Lower lobe of right lung (tissue), 2 donors: ENCODE results near the gene ACADVL. TPM values are rescaled to one million over a fixed set of nuclear protein-coding genes. Genes with fewer than 3 reads are reported as not detected.

ENCODE experiments used
- ATAC-seq, 2 donors: fragments of 200-7000 bp; cut with Tn5 transposase; one replicate each; pipeline ENCODE4 v1.9.1; 2020 to 2022; ENCODE audit warnings: mild to moderate bottlenecking in 2 of 2, moderate library complexity in 2 of 2
- DNase-seq: peaks from one replicate; pipeline ENCODE4 v3.0.0-alpha.2; 2020
- H3K27ac ChIP-seq: fragments of 200-600 bp; one replicate; pipeline ENCODE4 v1.8.0; 2022
- H3K27me3 ChIP-seq: fragments of 200-600 bp; one replicate; pipeline ENCODE4 v1.8.0; 2022; ENCODE audit warnings: low read depth
- H3K36me3 ChIP-seq: fragments of 200-600 bp; one replicate; pipeline ENCODE4 v1.8.0; 2022; ENCODE audit warnings: mild to moderate bottlenecking
- H3K4me1 ChIP-seq: fragments of 200-600 bp; one replicate; pipeline ENCODE4 v1.8.0; 2022
- H3K4me3 ChIP-seq: fragments of 200-600 bp; one replicate; pipeline ENCODE4 v1.8.0; 2022; ENCODE audit warnings: mild to moderate bottlenecking
- H3K9me3 ChIP-seq: fragments of 200-600 bp; one replicate; pipeline ENCODE4 v1.8.0; 2022
- intact Hi-C: fragments of 100-400 bp; cut with DNase I; formaldehyde crosslinking; loops from one replicate; pipeline ENCODE4 v1.11.0; 2022
- microRNA-seq: library from miRNA; unstranded; fragments of <30 nt; microRNA quantifications from one replicate; pipeline ENCODE4 v1.2.0, GENCODE V29; 2020; ENCODE audit warnings: borderline number of aligned reads
- total RNA-seq: library from RNA; stranded (reverse); fragmentation: NEBNext Ultra II Directional; extraction: Animal tissue kit (Norgen Biotek cat#: 25700); gene quantifications from one replicate; pipeline ENCODE4 v1.2.1, GENCODE V29; 2021
- TF ChIP-seq, protein P1 (sequence below): fragments of 200-600 bp; IDR thresholded peaks from one replicate; pipeline ENCODE4 v1.8.0; 2022; ENCODE audit warnings: antibody characterized with exemption, mild to moderate bottlenecking
- donor health status: DM: no; HTN: yes; CAD: no; lungs with severe emphysema.

The ACADVL gene
- total RNA-seq, 1 donor from 2014 or later: 576 TPM

- peaks cover 21% of the 10 kb centered on the region for H3K27me3 ChIP-seq
- H3K4me1 ChIP-seq: peaks cover 52% of the 10 kb centered on the region
- peak within 1 kb of the TSS; percentile 67 for H3K4me3 ChIP-seq
- TF ChIP-seq, protein P1, sequence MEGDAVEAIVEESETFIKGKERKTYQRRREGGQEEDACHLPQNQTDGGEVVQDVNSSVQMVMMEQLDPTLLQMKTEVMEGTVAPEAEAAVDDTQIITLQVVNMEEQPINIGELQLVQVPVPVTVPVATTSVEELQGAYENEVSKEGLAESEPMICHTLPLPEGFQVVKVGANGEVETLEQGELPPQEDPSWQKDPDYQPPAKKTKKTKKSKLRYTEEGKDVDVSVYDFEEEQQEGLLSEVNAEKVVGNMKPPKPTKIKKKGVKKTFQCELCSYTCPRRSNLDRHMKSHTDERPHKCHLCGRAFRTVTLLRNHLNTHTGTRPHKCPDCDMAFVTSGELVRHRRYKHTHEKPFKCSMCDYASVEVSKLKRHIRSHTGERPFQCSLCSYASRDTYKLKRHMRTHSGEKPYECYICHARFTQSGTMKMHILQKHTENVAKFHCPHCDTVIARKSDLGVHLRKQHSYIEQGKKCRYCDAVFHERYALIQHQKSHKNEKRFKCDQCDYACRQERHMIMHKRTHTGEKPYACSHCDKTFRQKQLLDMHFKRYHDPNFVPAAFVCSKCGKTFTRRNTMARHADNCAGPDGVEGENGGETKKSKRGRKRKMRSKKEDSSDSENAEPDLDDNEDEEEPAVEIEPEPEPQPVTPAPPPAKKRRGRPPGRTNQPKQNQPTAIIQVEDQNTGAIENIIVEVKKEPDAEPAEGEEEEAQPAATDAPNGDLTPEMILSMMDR: no peak
- ATAC-seq (peak; percentile 83 to 90), DNase-seq (peak; percentile 92)
- intact Hi-C loops: no loop called here
- H3K9me3 ChIP-seq: no peaks in the 10 kb centered on the region
- peaks cover 18% of the 10 kb centered on the region for H3K36me3 ChIP-seq
- H3K27ac ChIP-seq: peak within 1 kb of the TSS; percentile 88
Observed at GRCh38 chr17:7262192-7262934, 42.6 kb downstream of the ACADVL start, which contains the start of gene CLDN7. Gene CLDN7 (minus strand): TSS chr17:7262478. CDS start chr17:7262043, 435 bp downstream.

DNA sequence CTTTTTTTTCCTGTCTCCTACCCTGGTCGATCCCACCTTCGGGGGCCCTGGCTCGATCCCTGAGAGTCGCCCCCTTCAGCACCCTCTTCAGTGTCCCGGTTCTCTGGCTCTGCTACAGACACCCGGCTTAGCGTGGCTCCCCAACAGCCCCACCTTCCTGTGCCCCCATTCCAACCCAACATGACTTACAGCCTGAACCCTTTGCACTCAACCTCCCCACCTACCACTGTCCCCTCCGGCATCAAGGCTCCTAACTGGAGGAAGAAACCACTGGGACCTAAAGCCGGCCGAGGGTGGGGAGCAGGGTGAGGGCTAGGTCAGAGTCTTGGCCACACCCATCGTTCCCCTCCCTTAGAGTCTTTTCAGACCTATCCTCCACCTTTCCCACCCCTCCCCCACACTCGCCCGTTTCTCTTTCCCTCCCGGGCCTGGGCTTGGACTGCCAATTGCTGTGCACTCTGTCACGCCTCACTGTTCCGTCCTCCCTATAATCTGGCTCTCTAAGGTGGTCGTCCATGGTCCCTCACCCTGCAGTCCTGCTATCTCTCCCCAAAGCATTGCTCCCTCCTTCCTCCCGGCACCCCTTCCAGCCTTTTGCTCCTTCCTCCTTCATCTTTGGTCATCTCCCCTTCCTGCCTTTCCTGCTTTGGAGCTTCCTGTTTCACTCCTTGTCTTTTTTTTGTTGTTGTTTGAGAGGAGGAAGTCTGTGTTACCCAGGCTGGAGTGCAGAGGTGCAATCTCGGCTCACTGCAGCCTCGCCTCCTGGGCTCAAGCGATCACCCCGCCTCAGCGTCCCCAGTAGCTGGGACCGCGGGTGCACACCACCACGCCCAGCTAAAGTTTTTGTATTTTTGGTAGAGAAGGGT lies 43.4 kb downstream of the ACADVL start:
- H3K27ac ChIP-seq: peak overlapping the region; percentile 88
- no peaks in the 10 kb centered on the region for H3K9me3 ChIP-seq
- H3K36me3 ChIP-seq: peaks cover 10% of the 10 kb centered on the region
- DNase-seq: peak; percentile 82
- H3K27me3 ChIP-seq: peaks cover 21% of the 10 kb centered on the region
- H3K4me1 ChIP-seq: peaks cover 52% of the 10 kb centered on the region
- ATAC-seq: peak; percentile 53 to 59
- intact Hi-C loops: no loop called here
- H3K4me3 ChIP-seq: peak overlapping the region; percentile 67
- TF ChIP-seq, protein P1: no peak

GRCh38 chr17:7263801-7264078 lies 44.0 kb downstream of the ACADVL start:
- peaks cover 21% of the 10 kb centered on the region for H3K27me3 ChIP-seq
- H3K9me3 ChIP-seq: no peaks in the 10 kb centered on the region
- TF ChIP-seq, protein P1: no peak
- peak overlapping the region; percentile 88 for H3K27ac ChIP-seq
- peak overlapping the region; percentile 67 for H3K4me3 ChIP-seq
- peaks cover 48% of the 10 kb centered on the region for H3K4me1 ChIP-seq
- H3K36me3 ChIP-seq: peaks cover 5% of the 10 kb centered on the region
- ATAC-seq: no peak
- intact Hi-C loops: no loop called here
- DNase-seq: no peak

DNA sequence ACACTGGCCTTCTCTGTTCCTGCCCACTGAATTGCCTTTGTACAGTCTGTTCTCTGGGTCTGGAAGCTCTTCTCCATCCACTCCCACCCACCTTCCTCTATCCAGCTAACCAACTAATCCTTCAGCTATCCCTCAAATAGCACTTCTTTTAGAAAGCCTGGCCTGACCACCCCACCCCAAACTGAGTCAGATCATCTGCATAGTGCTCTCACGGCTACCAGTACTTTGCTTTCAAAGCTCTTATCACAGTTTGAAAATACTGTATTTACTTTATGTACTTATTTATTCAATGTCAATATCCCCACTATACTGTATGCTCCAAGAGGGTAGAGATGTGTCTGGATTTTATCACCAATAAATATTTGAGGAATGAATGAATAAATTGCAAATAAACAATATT lies 47.0 kb downstream of the ACADVL start:
- Histone ChIP-seq H3K27me3 (peaks cover 13% of the 10 kb centered on the region), H3K9me3 (no peaks in the 10 kb centered on the region), H3K27ac (no peak overlapping the region), H3K4me3 (no peak overlapping the region), H3K4me1 (peaks cover 22% of the 10 kb centered on the region), H3K36me3 (no peaks in the 10 kb centered on the region)
- DNase-seq (no peak), ATAC-seq (no peak)
- intact Hi-C loops: no loop called here
- TF ChIP-seq, protein P1: no peak

Small RNA genes within 50 kb of the gene (microRNA-seq; reads per million reads assigned to microRNA genes)
- 1,184 reads per million, percentile 81 among the genes with 10 or more reads in this experiment for gene MIR324

Other genes with a start within 250 kb of the ACADVL start
- gene ALOX12, start 223.9 kb upstream of the ACADVL start, total RNA-seq: 0.86 TPM
- 300 TPM for gene RNASEK, start 207.3 kb upstream of the ACADVL start, total RNA-seq
- gene BCL6B, start 196.9 kb upstream of the ACADVL start, total RNA-seq: 13.4 TPM
- gene SLC16A13, start 183.9 kb upstream of the ACADVL start, total RNA-seq: 9.9 TPM
- 7.7 TPM for gene SLC16A11, start 175.8 kb upstream of the ACADVL start, total RNA-seq
- 7.7 TPM for gene CLEC10A, start 139.7 kb upstream of the ACADVL start, total RNA-seq
- gene ASGR2, start 105.1 kb upstream of the ACADVL start, total RNA-seq: 1.3 TPM
- gene ASGR1, start 40.6 kb upstream of the ACADVL start, total RNA-seq: 5.1 TPM
- 29.3 TPM for gene DLG4, start 102 bp upstream of the ACADVL start, total RNA-seq
- gene DVL2, start 14.6 kb downstream of the ACADVL start, total RNA-seq: 46.4 TPM
- gene PHF23, start 19.5 kb downstream of the ACADVL start, total RNA-seq: 33.9 TPM
- gene GABARAP, start 22.5 kb downstream of the ACADVL start, total RNA-seq: 587 TPM
- 140 TPM for gene CTDNEP1, start 31.8 kb downstream of the ACADVL start, total RNA-seq
- gene ELP5, start 32.3 kb downstream of the ACADVL start, total RNA-seq: 33.2 TPM
- gene CLDN7, start 42.5 kb downstream of the ACADVL start, total RNA-seq: 98.7 TPM
- 1.1 TPM for gene SLC2A4, start 61.8 kb downstream of the ACADVL start, total RNA-seq
- 0.41 TPM for gene YBX2, start 74.7 kb downstream of the ACADVL start, total RNA-seq
- 216 TPM for gene EIF5A, start 87.7 kb downstream of the ACADVL start, total RNA-seq
- gene GPS2, start 95.4 kb downstream of the ACADVL start, total RNA-seq: 66.6 TPM
- gene NEURL4, start 109.4 kb downstream of the ACADVL start, total RNA-seq: 35.2 TPM
- gene ACAP1, start 116.6 kb downstream of the ACADVL start, total RNA-seq: 26.5 TPM
- 11.0 TPM for gene KCTD11, start 132.2 kb downstream of the ACADVL start, total RNA-seq
- gene TMEM95, start 135.2 kb downstream of the ACADVL start, total RNA-seq: not detected
- gene TNK1, start 161.2 kb downstream of the ACADVL start, total RNA-seq: 4.1 TPM
- gene PLSCR3, start 174.6 kb downstream of the ACADVL start, total RNA-seq: 27.1 TPM
- gene TMEM256, start 184.2 kb downstream of the ACADVL start, total RNA-seq: 51.2 TPM
- 9.5 TPM for gene NLGN2, start 187.9 kb downstream of the ACADVL start, total RNA-seq
- gene SPEM1, start 200.4 kb downstream of the ACADVL start, total RNA-seq: not detected
- not detected for gene SPEM2, start 205.7 kb downstream of the ACADVL start, total RNA-seq
- gene SPEM3, start 208.9 kb downstream of the ACADVL start, total RNA-seq: not detected
- gene TMEM102, start 215.5 kb downstream of the ACADVL start, total RNA-seq: 8.1 TPM
- gene FGF11, start 219.6 kb downstream of the ACADVL start, total RNA-seq: 1.2 TPM
- gene CHRNB1, start 225.1 kb downstream of the ACADVL start, total RNA-seq: 8.4 TPM